HepG2 (cell line): ENCODE measurements around the gene COPB2. TPM values are rescaled to one million over a fixed set of nuclear protein-coding genes. Genes with fewer than 3 reads are reported as not detected.
A peak's percentile ranks its signal among the peaks of the same experiment; 100 is the strongest.

ENCODE experiments used
- ATRX ChIP-seq: sonication (generic); formaldehyde crosslinking; IDR thresholded peaks from 2 replicates; pipeline ENCODE4 v1.4.0; 2020; ENCODE audit warnings: missing genetic modification reagents, borderline replicate concordance
- POLR2AphosphoS2 ChIP-seq: IDR thresholded peaks from 2 replicates; pipeline ENCODE4 v1.6.1; 2011; ENCODE audit warnings: low read depth, low read length, improper control_type of control experiment
- RELA ChIP-seq: sonication (generic); formaldehyde crosslinking; IDR thresholded peaks from 2 replicates; pipeline ENCODE4 v1.4.0; 2020; ENCODE audit warnings: missing genetic modification reagents
- SMARCC2 ChIP-seq: fragments of 450-650 bp; IDR thresholded peaks from 2 replicates; pipeline ENCODE4 v1.6.1; 2017; ENCODE audit warnings: antibody characterized with exemption, mild to moderate bottlenecking
- SP2 ChIP-seq: sonication (generic); formaldehyde crosslinking; IDR thresholded peaks from 2 replicates; pipeline ENCODE4 v1.5.1; 2020; ENCODE audit warnings: mild to moderate bottlenecking, missing genetic modification reagents
- TMF1 ChIP-seq: sonication (generic); formaldehyde crosslinking; IDR thresholded peaks from 2 replicates; pipeline ENCODE4 v1.8.1; 2022; ENCODE audit warnings: low read depth, missing genetic modification reagents
- ZBTB34 ChIP-seq: sonication (generic); formaldehyde crosslinking; IDR thresholded peaks from 2 replicates; pipeline ENCODE4 v1.8.0; 2022; ENCODE audit warnings: mild to moderate bottlenecking, missing genetic modification reagents
- ZNF333 ChIP-seq: sonication (generic); formaldehyde crosslinking; IDR thresholded peaks from 2 replicates; pipeline ENCODE4 v1.4.0; 2020; ENCODE audit warnings: mild to moderate bottlenecking, missing genetic modification reagents, borderline replicate concordance
- ZNF431 ChIP-seq: sonication (generic); formaldehyde crosslinking; IDR thresholded peaks from 2 replicates; pipeline ENCODE4 v1.9.0; 2022; ENCODE audit warnings: missing genetic modification reagents, low read depth, mild to moderate bottlenecking, borderline replicate concordance
- ZSCAN29 ChIP-seq: sonication (generic); formaldehyde crosslinking; conservative IDR thresholded peaks from 2 replicates; pipeline ENCODE4 v1.4.0; 2020; ENCODE audit warnings: mild to moderate bottlenecking, missing genetic modification reagents
- polyA plus RNA-seq, 8 experiments: library from polyadenylated mRNA; depleted of rRNA in 3 of 8; stranded (reverse) in 7 of 8; unstranded in 1 of 8; fragments of >200 nt; fragmentation: Illumina TruSeq in 4 of 8; extraction: Trizol in 4 of 8; gene quantifications; 2 replicates each; pipeline versions ENCODE4 v1.2.1 to v1.2.3, GENCODE V29; 2011 to 2016; ENCODE audit warnings: low read depth in 4 of 8, missing spikeins in 1 of 8, mixed read lengths in 1 of 8; ENCODE audit not compliant: insufficient read depth in 1 of 8
- total RNA-seq, 5 experiments: library from RNA; depleted of rRNA; stranded (reverse); fragments of >200 nt; fragmentation: Illumina TruSeq; extraction: Trizol; gene quantifications; 2 replicates each; pipeline ENCODE4 v1.2.3, GENCODE V29; 2016; ENCODE audit warnings: low read depth in 1 of 5
- TF ChIP-seq, protein P1 (sequence below), 2 experiments: sonication (generic) in 1 of 2; formaldehyde crosslinking in 1 of 2; IDR thresholded peaks; 2 replicates each; pipeline versions ENCODE4 v1.6.1 to v1.9.0; 2014 to 2022; ENCODE audit warnings: antibody characterized with exemption in 1 of 2, borderline replicate concordance in 1 of 2, inconsistent platforms in 1 of 2, low read depth in 1 of 2, missing genetic modification reagents in 1 of 2
- TF ChIP-seq, protein P2 (sequence below): sonication (generic); formaldehyde crosslinking; IDR thresholded peaks from one replicate; pipeline ENCODE4 v1.5.1; 2020; ENCODE audit warnings: mild to moderate bottlenecking, missing genetic modification reagents; ENCODE audit errors: not compliant biosample characterization

The COPB2 gene
- total and polyA plus RNA-seq, 2 of the 13 experiments (the other 11 are each of a cell fraction or from before 2014, with no cell fraction given), result 83.3 to 217 TPM

DNA sequence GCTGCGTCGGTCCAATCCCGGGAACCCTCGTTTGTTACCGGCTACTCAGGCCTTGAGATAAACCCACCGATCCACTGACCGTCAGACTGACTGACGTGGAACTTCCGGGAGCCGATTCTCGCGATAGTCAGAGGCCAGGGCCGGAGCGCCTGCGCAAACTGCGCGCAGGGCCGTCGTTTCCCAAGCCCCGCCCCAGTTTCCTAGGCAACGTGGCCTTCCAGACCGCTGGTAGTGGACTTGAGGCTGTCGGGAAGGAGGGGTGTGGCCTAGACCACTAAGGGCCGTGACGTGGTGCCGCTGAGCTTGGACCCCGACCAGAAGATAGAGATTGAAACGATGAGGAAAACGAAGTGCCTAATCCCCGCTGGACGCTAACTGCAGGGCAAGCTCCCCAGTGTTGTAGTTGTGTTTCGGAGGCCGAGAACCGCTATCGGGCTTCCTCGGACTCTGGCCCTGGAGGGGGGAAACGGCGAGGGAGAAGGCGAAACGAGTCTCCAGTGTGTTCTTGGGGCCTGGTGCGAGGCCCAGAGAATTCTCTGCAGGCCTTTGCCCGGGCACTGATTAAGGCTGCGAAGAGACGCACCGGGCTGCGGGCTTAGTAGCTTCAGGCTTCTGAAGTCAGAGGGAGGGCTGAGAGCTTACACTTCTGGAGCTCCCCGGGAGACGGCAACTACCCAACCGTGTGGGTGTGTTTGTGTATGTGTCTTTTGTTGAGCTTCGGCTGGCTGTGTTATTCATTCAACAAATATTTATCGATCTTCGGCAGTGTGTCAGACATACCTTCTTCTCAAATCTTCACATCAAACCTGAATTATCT, at the start of gene COPB2 (continued):
- TF ChIP-seq SP2 (CRISPR knock-in tag), result no peak
- TF ChIP-seq, protein P1, sequence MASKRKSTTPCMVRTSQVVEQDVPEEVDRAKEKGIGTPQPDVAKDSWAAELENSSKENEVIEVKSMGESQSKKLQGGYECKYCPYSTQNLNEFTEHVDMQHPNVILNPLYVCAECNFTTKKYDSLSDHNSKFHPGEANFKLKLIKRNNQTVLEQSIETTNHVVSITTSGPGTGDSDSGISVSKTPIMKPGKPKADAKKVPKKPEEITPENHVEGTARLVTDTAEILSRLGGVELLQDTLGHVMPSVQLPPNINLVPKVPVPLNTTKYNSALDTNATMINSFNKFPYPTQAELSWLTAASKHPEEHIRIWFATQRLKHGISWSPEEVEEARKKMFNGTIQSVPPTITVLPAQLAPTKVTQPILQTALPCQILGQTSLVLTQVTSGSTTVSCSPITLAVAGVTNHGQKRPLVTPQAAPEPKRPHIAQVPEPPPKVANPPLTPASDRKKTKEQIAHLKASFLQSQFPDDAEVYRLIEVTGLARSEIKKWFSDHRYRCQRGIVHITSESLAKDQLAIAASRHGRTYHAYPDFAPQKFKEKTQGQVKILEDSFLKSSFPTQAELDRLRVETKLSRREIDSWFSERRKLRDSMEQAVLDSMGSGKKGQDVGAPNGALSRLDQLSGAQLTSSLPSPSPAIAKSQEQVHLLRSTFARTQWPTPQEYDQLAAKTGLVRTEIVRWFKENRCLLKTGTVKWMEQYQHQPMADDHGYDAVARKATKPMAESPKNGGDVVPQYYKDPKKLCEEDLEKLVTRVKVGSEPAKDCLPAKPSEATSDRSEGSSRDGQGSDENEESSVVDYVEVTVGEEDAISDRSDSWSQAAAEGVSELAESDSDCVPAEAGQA (IDR thresholded peaks at IDR 0.05; ENCODE audit: low read depth), result no peak
- TF ChIP-seq, protein P1 (CRISPR knock-in tag; IDR thresholded peaks at IDR 0.05; ENCODE audit: borderline replicate concordance), result 0 out of 2 replicates have a peak, but pooled peaks have one; percentile 59
- peak; percentile 70 for TF ChIP-seq POLR2AphosphoS2
- no peak for TF ChIP-seq SMARCC2
- peak; percentile 54; the same call in 1 of the 2 replicates for TF ChIP-seq RELA
- TF ChIP-seq, protein P2, sequence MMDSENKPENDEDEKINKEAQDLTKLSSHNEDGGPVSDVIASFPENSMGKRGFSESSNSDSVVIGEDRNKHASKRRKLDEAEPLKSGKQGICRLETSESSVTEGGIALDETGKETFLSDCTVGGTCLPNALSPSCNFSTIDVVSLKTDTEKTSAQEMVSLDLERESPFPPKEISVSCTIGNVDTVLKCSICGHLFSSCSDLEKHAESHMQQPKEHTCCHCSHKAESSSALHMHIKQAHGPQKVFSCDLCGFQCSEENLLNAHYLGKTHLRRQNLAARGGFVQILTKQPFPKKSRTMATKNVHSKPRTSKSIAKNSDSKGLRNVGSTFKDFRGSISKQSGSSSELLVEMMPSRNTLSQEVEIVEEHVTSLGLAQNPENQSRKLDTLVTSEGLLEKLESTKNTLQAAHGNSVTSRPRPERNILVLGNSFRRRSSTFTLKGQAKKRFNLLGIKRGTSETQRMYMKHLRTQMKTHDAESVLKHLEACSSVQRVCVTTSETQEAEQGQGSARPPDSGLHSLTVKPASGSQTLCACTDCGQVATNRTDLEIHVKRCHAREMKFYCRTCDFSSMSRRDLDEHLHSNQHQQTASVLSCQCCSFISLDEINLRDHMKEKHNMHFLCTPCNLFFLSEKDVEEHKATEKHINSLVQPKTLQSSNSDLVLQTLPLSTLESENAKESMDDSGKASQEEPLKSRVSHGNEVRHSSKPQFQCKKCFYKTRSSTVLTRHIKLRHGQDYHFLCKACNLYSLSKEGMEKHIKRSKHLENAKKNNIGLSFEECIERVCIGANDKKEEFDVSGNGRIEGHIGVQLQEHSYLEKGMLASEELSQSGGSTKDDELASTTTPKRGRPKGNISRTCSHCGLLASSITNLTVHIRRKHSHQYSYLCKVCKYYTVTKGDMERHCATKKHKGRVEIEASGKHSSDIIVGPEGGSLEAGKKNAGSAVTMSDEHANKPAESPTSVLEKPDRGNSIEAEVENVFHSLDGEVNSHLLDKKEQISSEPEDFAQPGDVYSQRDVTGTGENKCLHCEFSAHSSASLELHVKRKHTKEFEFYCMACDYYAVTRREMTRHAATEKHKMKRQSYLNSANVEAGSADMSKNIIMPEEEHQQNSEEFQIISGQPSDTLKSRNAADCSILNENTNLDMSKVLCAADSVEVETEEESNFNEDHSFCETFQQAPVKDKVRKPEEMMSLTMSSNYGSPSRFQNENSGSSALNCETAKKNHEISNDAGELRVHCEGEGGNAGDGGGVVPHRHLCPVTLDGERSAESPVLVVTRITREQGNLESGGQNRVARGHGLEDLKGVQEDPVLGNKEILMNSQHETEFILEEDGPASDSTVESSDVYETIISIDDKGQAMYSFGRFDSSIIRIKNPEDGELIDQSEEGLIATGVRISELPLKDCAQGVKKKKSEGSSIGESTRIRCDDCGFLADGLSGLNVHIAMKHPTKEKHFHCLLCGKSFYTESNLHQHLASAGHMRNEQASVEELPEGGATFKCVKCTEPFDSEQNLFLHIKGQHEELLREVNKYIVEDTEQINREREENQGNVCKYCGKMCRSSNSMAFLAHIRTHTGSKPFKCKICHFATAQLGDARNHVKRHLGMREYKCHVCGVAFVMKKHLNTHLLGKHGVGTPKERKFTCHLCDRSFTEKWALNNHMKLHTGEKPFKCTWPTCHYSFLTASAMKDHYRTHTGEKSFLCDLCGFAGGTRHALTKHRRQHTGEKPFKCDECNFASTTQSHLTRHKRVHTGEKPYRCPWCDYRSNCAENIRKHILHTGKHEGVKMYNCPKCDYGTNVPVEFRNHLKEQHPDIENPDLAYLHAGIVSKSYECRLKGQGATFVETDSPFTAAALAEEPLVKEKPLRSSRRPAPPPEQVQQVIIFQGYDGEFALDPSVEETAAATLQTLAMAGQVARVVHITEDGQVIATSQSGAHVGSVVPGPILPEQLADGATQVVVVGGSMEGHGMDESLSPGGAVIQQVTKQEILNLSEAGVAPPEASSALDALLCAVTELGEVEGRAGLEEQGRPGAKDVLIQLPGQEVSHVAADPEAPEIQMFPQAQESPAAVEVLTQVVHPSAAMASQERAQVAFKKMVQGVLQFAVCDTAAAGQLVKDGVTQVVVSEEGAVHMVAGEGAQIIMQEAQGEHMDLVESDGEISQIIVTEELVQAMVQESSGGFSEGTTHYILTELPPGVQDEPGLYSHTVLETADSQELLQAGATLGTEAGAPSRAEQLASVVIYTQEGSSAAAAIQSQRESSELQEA (CRISPR knock-in tag), result peak; percentile 6
- no peak for TF ChIP-seq ZBTB34 (CRISPR knock-in tag)
- TF ChIP-seq TMF1 (CRISPR knock-in tag), result no peak
- TF ChIP-seq ZNF431 (CRISPR knock-in tag), result peak; percentile 32; the same call in 1 of the 2 replicates
- peak; percentile 20; the same call in 1 of the 2 replicates for TF ChIP-seq ZSCAN29
- no peak for TF ChIP-seq ZNF333 (CRISPR knock-in tag)
- TF ChIP-seq ATRX (CRISPR knock-in tag), result no peak
